Body of pancreas (tissue), 4 donors: ENCODE results near the gene MAGEB2.

Source experiments
- CTCF ChIP-seq, 7 experiments: fragments of 450-650 bp in 4 of 7; fragments of 200-600 bp in 3 of 7; sonication (generic) in 3 of 7; IDR thresholded peaks; one replicate each; pipeline ENCODE4 v1.5.1; 2016 to 2019; ENCODE audit warnings: antibody characterized with exemption in 7 of 7
- POLR2A ChIP-seq, 3 donors: fragments of 450-650 bp; IDR thresholded peaks; one replicate each; pipeline ENCODE4 v1.6.1; 2016; ENCODE audit warnings: antibody characterized with exemption in 3 of 3, mild to moderate bottlenecking in 2 of 3

- no peak for TF ChIP-seq CTCF (IDR thresholded peaks at IDR 0.05)
- no peak for TF ChIP-seq POLR2A (IDR thresholded peaks at IDR 0.05)
Measured at GRCh38 chrX:30212172-30212571, 3.2 kb upstream of the MAGEB2 start.
